ENCODE results near the gene PSTPIP2. TPM values are rescaled to one million over a fixed set of nuclear protein-coding genes. Genes with fewer than 3 reads are reported as not detected.

The PSTPIP2 gene
- total and polyA plus RNA-seq, 9 of the 15 experiments (the other 6 are each of a cell fraction or from before 2014, with no cell fraction given), result 14.0 to 45.7 (median 27.1) TPM

DNA sequence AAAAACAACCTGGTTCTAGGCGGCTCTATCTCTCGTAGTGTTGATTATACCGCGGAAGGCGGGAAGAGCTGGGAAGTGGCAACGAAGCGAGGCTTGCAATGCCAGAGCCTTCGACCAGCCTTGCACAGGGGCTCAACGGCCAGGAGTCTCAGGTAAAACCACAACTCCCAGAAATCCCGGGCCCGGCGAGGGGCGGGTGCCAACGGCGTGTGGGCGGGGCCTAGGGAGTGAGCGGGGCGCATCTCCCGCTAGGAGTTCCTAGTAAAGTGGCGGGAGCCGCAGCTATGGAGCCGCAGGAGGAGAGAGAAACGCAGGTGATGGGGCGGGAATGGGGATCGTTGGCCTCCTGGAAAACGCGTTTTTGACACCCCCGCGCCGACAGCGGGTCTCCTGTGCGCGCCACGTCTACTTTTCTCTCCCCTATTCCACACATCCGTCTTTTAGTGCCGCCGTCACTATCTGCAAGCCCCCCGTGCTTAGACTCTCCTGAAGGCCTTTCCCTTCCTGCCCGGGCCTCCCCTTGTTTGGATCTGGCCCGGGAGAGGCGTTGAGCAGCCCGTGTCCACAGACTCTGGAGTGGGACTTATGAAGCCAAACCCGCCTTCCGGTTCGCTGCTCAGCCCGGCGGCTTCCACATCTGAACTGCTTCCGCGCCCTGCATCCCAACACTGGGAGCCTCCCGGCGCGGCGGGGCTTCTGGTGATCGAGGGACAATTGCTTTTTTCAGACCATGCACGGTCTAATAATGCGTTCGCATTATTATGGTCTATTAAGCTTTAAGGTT is 32.3 kb upstream of the PSTPIP2 start, which contains the start of gene HAUS1 (continued):
- TF ChIP-seq, protein P1, sequence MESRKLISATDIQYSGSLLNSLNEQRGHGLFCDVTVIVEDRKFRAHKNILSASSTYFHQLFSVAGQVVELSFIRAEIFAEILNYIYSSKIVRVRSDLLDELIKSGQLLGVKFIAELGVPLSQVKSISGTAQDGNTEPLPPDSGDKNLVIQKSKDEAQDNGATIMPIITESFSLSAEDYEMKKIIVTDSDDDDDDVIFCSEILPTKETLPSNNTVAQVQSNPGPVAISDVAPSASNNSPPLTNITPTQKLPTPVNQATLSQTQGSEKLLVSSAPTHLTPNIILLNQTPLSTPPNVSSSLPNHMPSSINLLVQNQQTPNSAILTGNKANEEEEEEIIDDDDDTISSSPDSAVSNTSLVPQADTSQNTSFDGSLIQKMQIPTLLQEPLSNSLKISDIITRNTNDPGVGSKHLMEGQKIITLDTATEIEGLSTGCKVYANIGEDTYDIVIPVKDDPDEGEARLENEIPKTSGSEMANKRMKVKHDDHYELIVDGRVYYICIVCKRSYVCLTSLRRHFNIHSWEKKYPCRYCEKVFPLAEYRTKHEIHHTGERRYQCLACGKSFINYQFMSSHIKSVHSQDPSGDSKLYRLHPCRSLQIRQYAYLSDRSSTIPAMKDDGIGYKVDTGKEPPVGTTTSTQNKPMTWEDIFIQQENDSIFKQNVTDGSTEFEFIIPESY (CRISPR knock-in tag; IDR thresholded peaks at IDR 0.05), result no peak
- TF ChIP-seq, protein P2, sequence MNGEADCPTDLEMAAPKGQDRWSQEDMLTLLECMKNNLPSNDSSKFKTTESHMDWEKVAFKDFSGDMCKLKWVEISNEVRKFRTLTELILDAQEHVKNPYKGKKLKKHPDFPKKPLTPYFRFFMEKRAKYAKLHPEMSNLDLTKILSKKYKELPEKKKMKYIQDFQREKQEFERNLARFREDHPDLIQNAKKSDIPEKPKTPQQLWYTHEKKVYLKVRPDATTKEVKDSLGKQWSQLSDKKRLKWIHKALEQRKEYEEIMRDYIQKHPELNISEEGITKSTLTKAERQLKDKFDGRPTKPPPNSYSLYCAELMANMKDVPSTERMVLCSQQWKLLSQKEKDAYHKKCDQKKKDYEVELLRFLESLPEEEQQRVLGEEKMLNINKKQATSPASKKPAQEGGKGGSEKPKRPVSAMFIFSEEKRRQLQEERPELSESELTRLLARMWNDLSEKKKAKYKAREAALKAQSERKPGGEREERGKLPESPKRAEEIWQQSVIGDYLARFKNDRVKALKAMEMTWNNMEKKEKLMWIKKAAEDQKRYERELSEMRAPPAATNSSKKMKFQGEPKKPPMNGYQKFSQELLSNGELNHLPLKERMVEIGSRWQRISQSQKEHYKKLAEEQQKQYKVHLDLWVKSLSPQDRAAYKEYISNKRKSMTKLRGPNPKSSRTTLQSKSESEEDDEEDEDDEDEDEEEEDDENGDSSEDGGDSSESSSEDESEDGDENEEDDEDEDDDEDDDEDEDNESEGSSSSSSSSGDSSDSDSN (IDR thresholded peaks at IDR 0.05; ENCODE audit: borderline replicate concordance in 1 of 2, low read depth in 2 of 2, low read length in 2 of 2), result peak in 1 of 2 experiments; percentile 67; a peak in 1 of 4 replicates
- TF ChIP-seq SRSF3 (IDR thresholded peaks at IDR 0.05; ENCODE audit: insufficient read depth, low read length) (no peak), CTBP1 (IDR thresholded peaks at IDR 0.05; ENCODE audit: borderline replicate concordance) (peak; percentile 18; the same call in 1 of the 2 replicates), RAD21 (CRISPR knock-in tag; conservative IDR thresholded peaks at IDR 0.05 in 1 of 2, IDR thresholded peaks at IDR 0.05 in 1 of 2) (no peak), MTA1 (IDR thresholded peaks at IDR 0.05; ENCODE audit: borderline replicate concordance) (no peak), HNRNPLL (IDR thresholded peaks at IDR 0.05; ENCODE audit: low read depth, low read length, poor library complexity, severe bottlenecking) (peak; percentile 63), TEAD4 (IDR thresholded peaks at IDR 0.05; ENCODE audit: low read length) (no peak), TEAD4 (CRISPR knock-in tag; IDR thresholded peaks at IDR 0.05; ENCODE audit: borderline replicate concordance) (no peak)
- TF ChIP-seq, protein P3, sequence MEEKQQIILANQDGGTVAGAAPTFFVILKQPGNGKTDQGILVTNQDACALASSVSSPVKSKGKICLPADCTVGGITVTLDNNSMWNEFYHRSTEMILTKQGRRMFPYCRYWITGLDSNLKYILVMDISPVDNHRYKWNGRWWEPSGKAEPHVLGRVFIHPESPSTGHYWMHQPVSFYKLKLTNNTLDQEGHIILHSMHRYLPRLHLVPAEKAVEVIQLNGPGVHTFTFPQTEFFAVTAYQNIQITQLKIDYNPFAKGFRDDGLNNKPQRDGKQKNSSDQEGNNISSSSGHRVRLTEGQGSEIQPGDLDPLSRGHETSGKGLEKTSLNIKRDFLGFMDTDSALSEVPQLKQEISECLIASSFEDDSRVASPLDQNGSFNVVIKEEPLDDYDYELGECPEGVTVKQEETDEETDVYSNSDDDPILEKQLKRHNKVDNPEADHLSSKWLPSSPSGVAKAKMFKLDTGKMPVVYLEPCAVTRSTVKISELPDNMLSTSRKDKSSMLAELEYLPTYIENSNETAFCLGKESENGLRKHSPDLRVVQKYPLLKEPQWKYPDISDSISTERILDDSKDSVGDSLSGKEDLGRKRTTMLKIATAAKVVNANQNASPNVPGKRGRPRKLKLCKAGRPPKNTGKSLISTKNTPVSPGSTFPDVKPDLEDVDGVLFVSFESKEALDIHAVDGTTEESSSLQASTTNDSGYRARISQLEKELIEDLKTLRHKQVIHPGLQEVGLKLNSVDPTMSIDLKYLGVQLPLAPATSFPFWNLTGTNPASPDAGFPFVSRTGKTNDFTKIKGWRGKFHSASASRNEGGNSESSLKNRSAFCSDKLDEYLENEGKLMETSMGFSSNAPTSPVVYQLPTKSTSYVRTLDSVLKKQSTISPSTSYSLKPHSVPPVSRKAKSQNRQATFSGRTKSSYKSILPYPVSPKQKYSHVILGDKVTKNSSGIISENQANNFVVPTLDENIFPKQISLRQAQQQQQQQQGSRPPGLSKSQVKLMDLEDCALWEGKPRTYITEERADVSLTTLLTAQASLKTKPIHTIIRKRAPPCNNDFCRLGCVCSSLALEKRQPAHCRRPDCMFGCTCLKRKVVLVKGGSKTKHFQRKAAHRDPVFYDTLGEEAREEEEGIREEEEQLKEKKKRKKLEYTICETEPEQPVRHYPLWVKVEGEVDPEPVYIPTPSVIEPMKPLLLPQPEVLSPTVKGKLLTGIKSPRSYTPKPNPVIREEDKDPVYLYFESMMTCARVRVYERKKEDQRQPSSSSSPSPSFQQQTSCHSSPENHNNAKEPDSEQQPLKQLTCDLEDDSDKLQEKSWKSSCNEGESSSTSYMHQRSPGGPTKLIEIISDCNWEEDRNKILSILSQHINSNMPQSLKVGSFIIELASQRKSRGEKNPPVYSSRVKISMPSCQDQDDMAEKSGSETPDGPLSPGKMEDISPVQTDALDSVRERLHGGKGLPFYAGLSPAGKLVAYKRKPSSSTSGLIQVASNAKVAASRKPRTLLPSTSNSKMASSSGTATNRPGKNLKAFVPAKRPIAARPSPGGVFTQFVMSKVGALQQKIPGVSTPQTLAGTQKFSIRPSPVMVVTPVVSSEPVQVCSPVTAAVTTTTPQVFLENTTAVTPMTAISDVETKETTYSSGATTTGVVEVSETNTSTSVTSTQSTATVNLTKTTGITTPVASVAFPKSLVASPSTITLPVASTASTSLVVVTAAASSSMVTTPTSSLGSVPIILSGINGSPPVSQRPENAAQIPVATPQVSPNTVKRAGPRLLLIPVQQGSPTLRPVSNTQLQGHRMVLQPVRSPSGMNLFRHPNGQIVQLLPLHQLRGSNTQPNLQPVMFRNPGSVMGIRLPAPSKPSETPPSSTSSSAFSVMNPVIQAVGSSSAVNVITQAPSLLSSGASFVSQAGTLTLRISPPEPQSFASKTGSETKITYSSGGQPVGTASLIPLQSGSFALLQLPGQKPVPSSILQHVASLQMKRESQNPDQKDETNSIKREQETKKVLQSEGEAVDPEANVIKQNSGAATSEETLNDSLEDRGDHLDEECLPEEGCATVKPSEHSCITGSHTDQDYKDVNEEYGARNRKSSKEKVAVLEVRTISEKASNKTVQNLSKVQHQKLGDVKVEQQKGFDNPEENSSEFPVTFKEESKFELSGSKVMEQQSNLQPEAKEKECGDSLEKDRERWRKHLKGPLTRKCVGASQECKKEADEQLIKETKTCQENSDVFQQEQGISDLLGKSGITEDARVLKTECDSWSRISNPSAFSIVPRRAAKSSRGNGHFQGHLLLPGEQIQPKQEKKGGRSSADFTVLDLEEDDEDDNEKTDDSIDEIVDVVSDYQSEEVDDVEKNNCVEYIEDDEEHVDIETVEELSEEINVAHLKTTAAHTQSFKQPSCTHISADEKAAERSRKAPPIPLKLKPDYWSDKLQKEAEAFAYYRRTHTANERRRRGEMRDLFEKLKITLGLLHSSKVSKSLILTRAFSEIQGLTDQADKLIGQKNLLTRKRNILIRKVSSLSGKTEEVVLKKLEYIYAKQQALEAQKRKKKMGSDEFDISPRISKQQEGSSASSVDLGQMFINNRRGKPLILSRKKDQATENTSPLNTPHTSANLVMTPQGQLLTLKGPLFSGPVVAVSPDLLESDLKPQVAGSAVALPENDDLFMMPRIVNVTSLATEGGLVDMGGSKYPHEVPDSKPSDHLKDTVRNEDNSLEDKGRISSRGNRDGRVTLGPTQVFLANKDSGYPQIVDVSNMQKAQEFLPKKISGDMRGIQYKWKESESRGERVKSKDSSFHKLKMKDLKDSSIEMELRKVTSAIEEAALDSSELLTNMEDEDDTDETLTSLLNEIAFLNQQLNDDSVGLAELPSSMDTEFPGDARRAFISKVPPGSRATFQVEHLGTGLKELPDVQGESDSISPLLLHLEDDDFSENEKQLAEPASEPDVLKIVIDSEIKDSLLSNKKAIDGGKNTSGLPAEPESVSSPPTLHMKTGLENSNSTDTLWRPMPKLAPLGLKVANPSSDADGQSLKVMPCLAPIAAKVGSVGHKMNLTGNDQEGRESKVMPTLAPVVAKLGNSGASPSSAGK (IDR thresholded peaks at IDR 0.05), result peak; percentile 66
